HCT116 (cell line): ENCODE measurements around the gene SPRED2. TPM values are rescaled to one million over a fixed set of nuclear protein-coding genes. Genes with fewer than 3 reads are reported as not detected.
A peak's percentile ranks its signal among the peaks of the same experiment; 100 is the strongest.

Experiments
- ATAC-seq: fragments of 200-7000 bp; cut with Tn5 transposase; 2 replicates; pipeline ENCODE4 v1.9.1; 2020; ENCODE audit warnings: mild to moderate bottlenecking, moderate library complexity
- BruUV-seq: library from RNA; stranded (reverse); fragments of 400-500 nt; replicated peaks from 2 replicates; lab custom pipeline; 2021; lab: Mats Ljungman, UMichigan
- CTCF ChIA-PET: fragments of 300-600 bp; sonication (Branson Sonifier 250); formaldehyde crosslinking; loops from one replicate; lab custom pipeline; 2021; ENCODE audit warnings: antibody characterized with exemption; lab: Charles Lee
- POLR2A ChIA-PET: fragments of 300-600, 350-600 bp; sonication (Branson Sonifier 250); formaldehyde crosslinking; loops from one replicate; lab custom pipeline; 2021; ENCODE audit warnings: antibody characterized with exemption; lab: Charles Lee
- RAD21 ChIA-PET, 2 experiments: fragments of 300-600 bp; sonication (Branson Sonifier 250); formaldehyde crosslinking; loops; one replicate each; lab custom pipeline; 2023; ENCODE audit warnings: low total read pairs in 2 of 2; ENCODE audit not compliant: uncharacterized antibody in 2 of 2, unreplicated experiment in 2 of 2, low non-redundant PET in 1 of 2; lab: Charles Lee
- DNase-seq: peaks from one replicate; pipeline ENCODE4 v3.0.0-alpha.2; 2010; ENCODE audit warnings: low read depth, low spot score
- H2AFZ ChIP-seq: fragments of 200-600 bp; shearing (Covaris generic), sonication (generic); 2 replicates; pipeline ENCODE4 v1.6.1; 2017; ENCODE audit warnings: low read depth, mixed run types, mixed read lengths, antibody characterized with exemption, low read length; ENCODE audit not compliant: poor library complexity, severe bottlenecking
- H3K27ac ChIP-seq: 2 replicates; pipeline ENCODE4 v1.5.1; 2012; ENCODE audit warnings: low read depth, low read length
- H3K27me3 ChIP-seq: fragments of 200-600 bp; sonication (generic); 2 replicates; pipeline ENCODE4 v1.6.1; 2016; ENCODE audit warnings: mixed run types, low read length, mixed read lengths; ENCODE audit not compliant: insufficient read depth
- H3K36me3 ChIP-seq, 2 experiments: fragments of 200-500 bp in 1 of 2; fragments of 200-600 bp in 1 of 2; sonication (Bioruptor generic) in 1 of 2; sonication (generic) in 1 of 2; 2 replicates each; pipeline versions ENCODE4 v1.5.1 to v1.6.1; 2014 to 2016; ENCODE audit warnings: low read length in 2 of 2, inconsistent platforms in 1 of 2, mixed read lengths in 1 of 2, mixed run types in 1 of 2; ENCODE audit not compliant: insufficient read depth in 2 of 2, control insufficient read depth in 1 of 2
- H3K4me1 ChIP-seq, 2 experiments: fragments of 200-600 bp in 1 of 2; sonication (generic) in 1 of 2; 2 replicates each; pipeline versions ENCODE4 v1.5.1 to v1.6.1; 2012 to 2017; ENCODE audit warnings: low read length in 2 of 2, inconsistent platforms in 1 of 2, mild to moderate bottlenecking in 1 of 2, mixed read lengths in 1 of 2, mixed run types in 1 of 2, moderate library complexity in 1 of 2; ENCODE audit not compliant: insufficient read depth in 2 of 2, control insufficient read depth in 1 of 2
- H3K4me2 ChIP-seq: fragments of 200-600 bp; sonication (generic); 2 replicates; pipeline ENCODE4 v1.6.1; 2017; ENCODE audit warnings: mixed run types, low read length, mixed read lengths
- H3K4me3 ChIP-seq, 2 experiments: fragments of 200-600 bp in 1 of 2; sonication (generic) in 1 of 2; replicated peaks in 1 of 2; 2 replicates each; pipeline ENCODE4 v1.5.1; 2011 to 2016; ENCODE audit warnings: low read length in 2 of 2, control low read depth in 1 of 2, low read depth in 1 of 2, mild to moderate bottlenecking in 1 of 2, mixed read lengths in 1 of 2, mixed run types in 1 of 2
- H3K79me2 ChIP-seq: fragments of 200-600 bp; sonication (generic); 2 replicates; pipeline ENCODE4 v1.6.1; 2017; ENCODE audit warnings: mild to moderate bottlenecking, mixed run types, low read length, moderate library complexity, mixed read lengths; ENCODE audit not compliant: insufficient read depth
- H3K9ac ChIP-seq: fragments of 200-600 bp; sonication (generic); 2 replicates; pipeline ENCODE4 v1.6.1; 2016; ENCODE audit warnings: low read length, mixed read lengths
- H3K9me2 ChIP-seq: fragments of 200-600 bp; sonication (generic), shearing (Covaris generic); 2 replicates; pipeline ENCODE4 v1.6.1; 2017; ENCODE audit warnings: mixed run types, mild to moderate bottlenecking, moderate library complexity; ENCODE audit not compliant: insufficient read depth
- H3K9me3 ChIP-seq, 2 experiments: fragments of 200-500 bp in 1 of 2; fragments of 200-600 bp in 1 of 2; sonication (Bioruptor generic) in 1 of 2; sonication (generic) in 1 of 2; 2 replicates each; pipeline ENCODE4 v1.6.1; 2014 to 2017; ENCODE audit warnings: low read length in 2 of 2, mixed read lengths in 2 of 2, inconsistent platforms in 1 of 2, low read depth in 1 of 2, mild to moderate bottlenecking in 1 of 2, mixed run types in 1 of 2, moderate library complexity in 1 of 2; ENCODE audit not compliant: control insufficient read depth in 1 of 2, insufficient read depth in 1 of 2
- H4K20me1 ChIP-seq: fragments of 200-600 bp; sonication (generic), shearing (Covaris generic); 2 replicates; pipeline ENCODE4 v1.6.1; 2017; ENCODE audit warnings: mixed run types, mild to moderate bottlenecking, moderate library complexity; ENCODE audit not compliant: insufficient read depth
- ATF3 ChIP-seq: IDR thresholded peaks from 2 replicates; pipeline ENCODE4 v1.6.1; 2012
- CBX3 ChIP-seq: IDR thresholded peaks from 2 replicates; pipeline ENCODE4 v1.6.1; 2012; ENCODE audit warnings: low read depth
- CEBPB ChIP-seq: IDR thresholded peaks from 2 replicates; pipeline ENCODE4 v1.6.1; 2012; ENCODE audit warnings: low read depth
- CTCF ChIP-seq, 3 experiments: fragments of 200-600 bp in 1 of 3; sonication (generic) in 1 of 3; IDR thresholded peaks in 2 of 3; conservative IDR thresholded peaks in 1 of 3; 2 replicates each; pipeline ENCODE4 v1.5.1; 2012 to 2017; ENCODE audit warnings: low read depth in 2 of 3, low read length in 2 of 3, antibody characterized with exemption in 1 of 3, borderline replicate concordance in 1 of 3, control low read depth in 1 of 3, mild to moderate bottlenecking in 1 of 3, mixed read lengths in 1 of 3, mixed run types in 1 of 3, moderate library complexity in 1 of 3; ENCODE audit not compliant: insufficient read depth in 1 of 3
- EGR1 ChIP-seq: IDR thresholded peaks from 2 replicates; pipeline ENCODE4 v1.6.1; 2012; ENCODE audit warnings: low read depth
- ELF1 ChIP-seq: IDR thresholded peaks from 2 replicates; pipeline ENCODE4 v1.6.1; 2012; ENCODE audit warnings: low read depth, borderline replicate concordance
- JUND ChIP-seq: IDR thresholded peaks from 2 replicates; pipeline ENCODE4 v1.6.1; 2012
- POLR2A ChIP-seq: IDR thresholded peaks from 2 replicates; pipeline ENCODE4 v1.7.0; 2011; ENCODE audit warnings: borderline replicate concordance; ENCODE audit not compliant: insufficient read depth, insufficient read length; ENCODE audit errors: extremely low read depth
- POLR2AphosphoS5 ChIP-seq: IDR thresholded peaks from 2 replicates; pipeline ENCODE4 v1.6.1; 2011; ENCODE audit warnings: mild to moderate bottlenecking, low read depth, low read length, moderate library complexity
- RAD21 ChIP-seq: IDR thresholded peaks from 2 replicates; pipeline ENCODE4 v1.6.1; 2012; ENCODE audit warnings: low read depth, mild to moderate bottlenecking
- SIN3A ChIP-seq: IDR thresholded peaks from 2 replicates; pipeline ENCODE4 v1.6.1; 2012; ENCODE audit warnings: low read depth
- SRF ChIP-seq: IDR thresholded peaks from 2 replicates; pipeline ENCODE4 v1.6.1; 2012; ENCODE audit warnings: low read depth
- TCF7L2 ChIP-seq: IDR thresholded peaks from 2 replicates; pipeline ENCODE4 v1.7.0; 2011; ENCODE audit warnings: borderline replicate concordance, inconsistent platforms; ENCODE audit not compliant: insufficient read depth, insufficient read length; ENCODE audit errors: extremely low read depth
- ZFX ChIP-seq: fragments of 450-650 bp; IDR thresholded peaks from 2 replicates; pipeline ENCODE4 v1.6.1; 2017
- intact Hi-C: fragments of 100-400 bp; cut with micrococcal nuclease; formaldehyde crosslinking; loops from 2 replicates; pipeline ENCODE4 v1.10.0; 2022
- total RNA-seq: library from RNA; stranded (reverse); gene quantifications from one replicate; pipeline ENCODE4 v1.2.1, GENCODE V29; 2021; ENCODE audit not compliant: unreplicated experiment

SPRED2 gene
- total RNA-seq, 1 experiment from 2014 or later: 62.6 TPM

- TF ChIP-seq CEBPB (no peak), SIN3A (no peak)
Measured at GRCh38 chr2:65287364-65287763, 145.0 kb downstream of the SPRED2 start (continued).

- ChIA-PET CTCF (interaction anchor here (1.0 kb wide), 1 partner anchor 17 kb away, joined by 3 read pairs; no protein-coding TSS in a partner anchor), POLR2A (no interaction called here), RAD21 (no interaction called here)
- Histone ChIP-seq H3K4me2 (no peak overlapping the region), H3K4me3 (no peak overlapping the region), H4K20me1 (no peaks in the 10 kb centered on the region), H3K9me3 (no peaks in the 10 kb centered on the region), H3K27ac (no peak overlapping the region), H2AFZ (no peak overlapping the region), H3K4me1 (no peaks in the 10 kb centered on the region), H3K9me2 (no peaks in the 10 kb centered on the region), H3K9ac (no peak overlapping the region), H3K79me2 (no peaks in the 10 kb centered on the region), H3K36me3 (no peaks in the 10 kb centered on the region), H3K27me3 (no peaks in the 10 kb centered on the region)
- no TSS peak for BruUV-seq
- intact Hi-C loops: no loop called here
- ATAC-seq (no peak), DNase-seq (no peak)
- TF ChIP-seq RAD21 (0 out of 2 replicates have a peak, but pooled peaks have one; percentile 19), ATF3 (no peak)
Measured at GRCh38 chr2:65282477-65283053, 149.8 kb downstream of the SPRED2 start.

GRCh38 chr2:65281627-65282351 is 150.6 kb downstream of the SPRED2 start:
- DNase-seq: no peak
- no peaks in the 10 kb centered on the region for H3K9me3 ChIP-seq
- no peak overlapping the region for H3K27ac ChIP-seq
- no peak overlapping the region for H3K4me2 ChIP-seq
- no peak overlapping the region for H3K4me3 ChIP-seq
- no peaks in the 10 kb centered on the region for H3K9me2 ChIP-seq
- POLR2A ChIA-PET: no interaction called here
- H4K20me1 ChIP-seq: no peaks in the 10 kb centered on the region
- no peaks in the 10 kb centered on the region for H3K27me3 ChIP-seq
- CTCF ChIA-PET: interaction anchor here (1.0 kb wide), 1 partner anchor 17 kb away, joined by 3 read pairs; no protein-coding TSS in a partner anchor
- no peak for ATAC-seq
- no peaks in the 10 kb centered on the region for H3K36me3 ChIP-seq
- no peak overlapping the region for H2AFZ ChIP-seq
- no TSS peak for BruUV-seq
- TF ChIP-seq SRF (no peak), RAD21 (no peak), ELF1 (no peak), CBX3 (no peak), CEBPB (no peak), ZFX (no peak), CTCF (IDR thresholded peaks at IDR 0.05 in 2 of 3, conservative IDR thresholded peaks at IDR 0.05 in 1 of 3; ENCODE audit: borderline replicate concordance in 1 of 3, insufficient read depth in 1 of 3, low read depth in 2 of 3, low read length in 2 of 3) (no peak), EGR1 (no peak), TCF7L2 (no peak), POLR2AphosphoS5 (no peak), JUND (no peak), POLR2A (no peak)
- intact Hi-C loops: no loop called here
- no peaks in the 10 kb centered on the region for H3K4me1 ChIP-seq
- H3K9ac ChIP-seq: no peak overlapping the region
- RAD21 ChIA-PET: no interaction called here
- no peaks in the 10 kb centered on the region for H3K79me2 ChIP-seq
